Right renal pelvis (tissue), 4 donors: ENCODE data around the gene DHRS4. TPM values are rescaled to one million over a fixed set of nuclear protein-coding genes. Genes with fewer than 3 reads are reported as not detected.

Experiments used
- polyA plus RNA-seq, 4 donors: library from polyadenylated mRNA; unstranded; fragments of 120-200 nt; gene quantifications; one replicate each; pipeline ENCODE4 v1.2.1, GENCODE V29; 2013; ENCODE audit not compliant: insufficient read length in 4 of 4

DHRS4 gene
- polyA plus RNA-seq, 4 donors: 39.2 to 64.1 (median 45.3) TPM

Other genes with a start within 250 kb of the DHRS4 start
- 10 to 100 TPM; 28.8 to 49.0 (median 41.4) TPM for gene DHRS4L2, start 35.2 kb downstream of the DHRS4 start, polyA plus RNA-seq
- 1 to 10 TPM; 1.9 to 2.3 (median 2.3) TPM for gene CARMIL3, start 98.2 kb downstream of the DHRS4 start, polyA plus RNA-seq
- under 1 TPM in 1 of 4 donors, not detected in 3; 0.03 TPM for gene CPNE6, start 117.8 kb downstream of the DHRS4 start, polyA plus RNA-seq
- 10 to 100 TPM; 25.4 to 39.1 (median 30.4) TPM for gene PCK2, start 140.5 kb downstream of the DHRS4 start, polyA plus RNA-seq
- 10 to 100 TPM; 79.8 to 83.5 (median 81.4) TPM for gene DCAF11, start 161.0 kb downstream of the DHRS4 start, polyA plus RNA-seq
- 1 to 10 TPM; 2.5 to 3.7 (median 2.8) TPM for gene NRL, start 161.2 kb downstream of the DHRS4 start, polyA plus RNA-seq
- 1 to 10 TPM in 2 of 4 donors, under 1 TPM in 2; 0.87 to 1.2 (median 0.97) TPM for gene FITM1, start 176.9 kb downstream of the DHRS4 start, polyA plus RNA-seq
- gene PSME1, start 182.4 kb downstream of the DHRS4 start, polyA plus RNA-seq: 100 to 1,000 TPM; 198 to 214 (median 206) TPM
- gene EMC9, start 187.8 kb downstream of the DHRS4 start, polyA plus RNA-seq: 10 to 100 TPM; 14.5 to 24.2 (median 18.9) TPM
- 100 to 1,000 TPM; 156 to 183 (median 168) TPM for gene PSME2, start 192.8 kb downstream of the DHRS4 start, polyA plus RNA-seq
- 10 to 100 TPM; 49.2 to 54.2 (median 49.4) TPM for gene RNF31, start 193.7 kb downstream of the DHRS4 start, polyA plus RNA-seq
- 10 to 100 TPM; 45.4 to 65.2 (median 60.4) TPM for gene IRF9, start 207.5 kb downstream of the DHRS4 start, polyA plus RNA-seq
- 10 to 100 TPM; 60.0 to 70.1 (median 64.3) TPM for gene REC8, start 218.3 kb downstream of the DHRS4 start, polyA plus RNA-seq
- gene IPO4, start 235.0 kb downstream of the DHRS4 start, polyA plus RNA-seq: 10 to 100 TPM; 33.2 to 41.3 (median 34.0) TPM
- gene TM9SF1, start 241.7 kb downstream of the DHRS4 start, polyA plus RNA-seq: 10 to 100 TPM; 37.8 to 48.9 (median 41.3) TPM